HL-60 (cell line): ENCODE data around the gene CAMSAP1.

ENCODE experiments used
- DNase-seq, 2 experiments: peaks; one replicate each; pipeline ENCODE4 v3.0.0-alpha.2; 2010 to 2020; ENCODE audit warnings: low read depth in 1 of 2, low spot score in 1 of 2
- H3K27ac ChIP-seq: fragments of 250-450 bp; sonication (Bioruptor Pico); replicated peaks from 2 replicates; pipeline ENCODE4 v1.5.1; 2020; ENCODE audit warnings: mild to moderate bottlenecking, moderate library complexity
- H3K27me3 ChIP-seq: fragments of 250-450 bp; sonication (Bioruptor Pico); 2 replicates; pipeline ENCODE4 v1.5.1; 2021; ENCODE audit warnings: mild to moderate bottlenecking, moderate library complexity; ENCODE audit not compliant: insufficient read depth, poor library complexity, severe bottlenecking
- H3K4me3 ChIP-seq: replicated peaks from 2 replicates; pipeline ENCODE4 v1.5.1; 2011; ENCODE audit warnings: mild to moderate bottlenecking, control low read depth, low read length; ENCODE audit not compliant: insufficient read depth
- CTCF ChIP-seq: IDR thresholded peaks from one replicate; pipeline ENCODE4 v1.5.1; 2011; ENCODE audit warnings: low read length, control low read depth, inconsistent platforms; ENCODE audit not compliant: insufficient read depth
- GABPA ChIP-seq: IDR thresholded peaks from 2 replicates; pipeline ENCODE4 v1.6.1; 2012; ENCODE audit warnings: low read depth
- POLR2AphosphoS5 ChIP-seq: IDR thresholded peaks from 2 replicates; pipeline ENCODE4 v1.6.1; 2012; ENCODE audit warnings: low read depth
- SPI1 ChIP-seq: IDR thresholded peaks from 2 replicates; pipeline ENCODE4 v1.6.1; 2012; ENCODE audit warnings: low read depth, mild to moderate bottlenecking, borderline replicate concordance
- TF ChIP-seq, protein P1 (sequence below): IDR thresholded peaks from 2 replicates; pipeline ENCODE4 v1.6.1; 2012; ENCODE audit warnings: low read depth; ENCODE audit not compliant: insufficient replicate concordance

CAMSAP1 gene

GRCh38 chr9:135910216-135910615 lies 2.9 kb upstream of the CAMSAP1 start:
- no peak overlapping the region for H3K27ac ChIP-seq
- no peak for DNase-seq
- TF ChIP-seq SPI1, result peak; percentile 27; the same call in 1 of the 2 replicates
- no peak for TF ChIP-seq CTCF
- H3K4me3 ChIP-seq, result no peak overlapping the region
- no peaks in the 10 kb centered on the region for H3K27me3 ChIP-seq

DNA sequence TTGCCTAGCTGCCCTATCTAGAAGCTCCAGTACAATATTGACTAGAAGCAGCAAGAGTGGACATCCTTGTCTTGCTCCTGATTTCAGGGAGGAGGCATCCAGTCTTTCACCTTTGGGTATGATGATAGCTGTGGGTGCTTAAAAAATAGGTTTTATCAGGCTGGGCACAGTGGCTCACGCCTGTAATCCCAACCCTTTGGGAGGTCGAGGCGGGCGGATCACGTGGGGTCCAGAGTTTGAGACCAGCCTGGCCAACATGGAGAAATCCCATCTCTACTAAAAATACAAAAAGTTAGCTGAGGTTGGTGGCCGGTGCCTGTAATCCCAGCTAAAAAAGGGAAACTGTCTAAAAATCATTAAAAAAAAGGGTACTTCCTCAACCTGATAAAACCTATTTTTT lies 2.0 kb upstream of the CAMSAP1 start:
- H3K4me3 ChIP-seq, result no peak overlapping the region

DNA sequence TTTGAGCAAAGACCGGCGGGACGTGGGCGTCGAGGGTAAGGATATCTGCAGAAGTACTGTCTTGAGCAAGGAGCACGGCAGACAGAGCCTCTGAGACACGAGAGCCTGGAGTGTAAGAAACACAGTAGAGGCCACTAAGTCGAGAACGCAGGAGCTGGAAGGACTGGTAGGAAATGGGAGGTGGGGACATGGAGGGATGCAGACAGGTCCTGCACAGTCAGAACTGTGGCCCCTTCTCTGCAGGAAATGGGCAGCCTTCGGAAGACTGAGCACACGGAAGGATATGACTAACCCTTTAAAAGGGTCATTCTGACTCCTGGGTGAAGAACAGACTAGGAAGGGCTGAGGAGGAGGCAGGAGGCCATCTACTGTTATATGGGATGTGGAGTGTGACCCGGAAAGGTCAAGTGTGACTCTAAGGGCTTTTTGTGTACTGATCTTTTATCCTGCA lies 1.4 kb upstream of the CAMSAP1 start:
- no peak overlapping the region for H3K4me3 ChIP-seq
- H3K27me3 ChIP-seq, result no peaks in the 10 kb centered on the region
- no peak for DNase-seq
- H3K27ac ChIP-seq, result no peak overlapping the region
- TF ChIP-seq GABPA, result no peak
- TF ChIP-seq, protein P1, sequence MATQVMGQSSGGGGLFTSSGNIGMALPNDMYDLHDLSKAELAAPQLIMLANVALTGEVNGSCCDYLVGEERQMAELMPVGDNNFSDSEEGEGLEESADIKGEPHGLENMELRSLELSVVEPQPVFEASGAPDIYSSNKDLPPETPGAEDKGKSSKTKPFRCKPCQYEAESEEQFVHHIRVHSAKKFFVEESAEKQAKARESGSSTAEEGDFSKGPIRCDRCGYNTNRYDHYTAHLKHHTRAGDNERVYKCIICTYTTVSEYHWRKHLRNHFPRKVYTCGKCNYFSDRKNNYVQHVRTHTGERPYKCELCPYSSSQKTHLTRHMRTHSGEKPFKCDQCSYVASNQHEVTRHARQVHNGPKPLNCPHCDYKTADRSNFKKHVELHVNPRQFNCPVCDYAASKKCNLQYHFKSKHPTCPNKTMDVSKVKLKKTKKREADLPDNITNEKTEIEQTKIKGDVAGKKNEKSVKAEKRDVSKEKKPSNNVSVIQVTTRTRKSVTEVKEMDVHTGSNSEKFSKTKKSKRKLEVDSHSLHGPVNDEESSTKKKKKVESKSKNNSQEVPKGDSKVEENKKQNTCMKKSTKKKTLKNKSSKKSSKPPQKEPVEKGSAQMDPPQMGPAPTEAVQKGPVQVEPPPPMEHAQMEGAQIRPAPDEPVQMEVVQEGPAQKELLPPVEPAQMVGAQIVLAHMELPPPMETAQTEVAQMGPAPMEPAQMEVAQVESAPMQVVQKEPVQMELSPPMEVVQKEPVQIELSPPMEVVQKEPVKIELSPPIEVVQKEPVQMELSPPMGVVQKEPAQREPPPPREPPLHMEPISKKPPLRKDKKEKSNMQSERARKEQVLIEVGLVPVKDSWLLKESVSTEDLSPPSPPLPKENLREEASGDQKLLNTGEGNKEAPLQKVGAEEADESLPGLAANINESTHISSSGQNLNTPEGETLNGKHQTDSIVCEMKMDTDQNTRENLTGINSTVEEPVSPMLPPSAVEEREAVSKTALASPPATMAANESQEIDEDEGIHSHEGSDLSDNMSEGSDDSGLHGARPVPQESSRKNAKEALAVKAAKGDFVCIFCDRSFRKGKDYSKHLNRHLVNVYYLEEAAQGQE, result no peak
- no peak for TF ChIP-seq SPI1
- TF ChIP-seq CTCF, result no peak
- no peak for TF ChIP-seq POLR2AphosphoS5

More for the DNA sequence above, 2.0 kb upstream of the CAMSAP1 start:
- Histone ChIP-seq H3K27ac (no peak overlapping the region), H3K27me3 (no peaks in the 10 kb centered on the region)
- no peak for DNase-seq
- TF ChIP-seq POLR2AphosphoS5 (no peak), CTCF (no peak), SPI1 (no peak), GABPA (no peak)
- TF ChIP-seq, protein P1, result no peak

- peak overlapping the region; percentile 64 for H3K27ac ChIP-seq
- TF ChIP-seq POLR2AphosphoS5 (no peak), CTCF (no peak), SPI1 (no peak), GABPA (no peak)
- TF ChIP-seq, protein P1, result no peak
- H3K27me3 ChIP-seq, result no peaks in the 10 kb centered on the region
- no peak for DNase-seq
- H3K4me3 ChIP-seq, result peak overlapping the region; percentile 73
Observed at GRCh38 chr9:135908093-135908753, 877 bp upstream of the CAMSAP1 start.
